ENCODE data around the gene ATP1A1.

ATP1A1 gene

GRCh38 chr1:116372191-116372590, 853 bp upstream of the ATP1A1 start:
- DNase-seq (ENCODE audit: low read depth) = no peak

- peak; percentile 58 for DNase-seq (ENCODE audit: low read depth)
These were observed 648 bp downstream of the ATP1A1 start for GRCh38 chr1:116373431-116374352.

GRCh38 chr1:116374353-116375147, 1.5 kb downstream of the ATP1A1 start:
- DNase-seq (ENCODE audit: low read depth) = no peak

GRCh38 chr1:116375148-116375886, 2.3 kb downstream of the ATP1A1 start:
- peak; percentile 31 for DNase-seq (ENCODE audit: low read depth)

- peak; percentile 84 for DNase-seq (ENCODE audit: low read depth)
These were observed 3.1 kb downstream of the ATP1A1 start for GRCh38 chr1:116375887-116376728.

GRCh38 chr1:116376729-116377086, 3.7 kb downstream of the ATP1A1 start:
- DNase-seq (ENCODE audit: low read depth) = peak; percentile 49

- peak; percentile 94 for DNase-seq (ENCODE audit: low read depth)
These were observed 4.8 kb downstream of the ATP1A1 start for GRCh38 chr1:116377541-116378529.

GRCh38 chr1:116379057-116379630, 6.1 kb downstream of the ATP1A1 start:
- DNase-seq (ENCODE audit: low read depth) = peak; percentile 62

GRCh38 chr1:116379674-116380498, 6.8 kb downstream of the ATP1A1 start:
- DNase-seq (ENCODE audit: low read depth) = no peak

GRCh38 chr1:116380499-116381242, 7.6 kb downstream of the ATP1A1 start:
- DNase-seq (ENCODE audit: low read depth) = no peak

GRCh38 chr1:116382321-116382720, 9.3 kb downstream of the ATP1A1 start:
- DNase-seq (ENCODE audit: low read depth) = peak; percentile 46

GRCh38 chr1:116382857-116383483, 9.9 kb downstream of the ATP1A1 start:
- no peak for DNase-seq (ENCODE audit: low read depth)

GRCh38 chr1:116386042-116386441, 13.0 kb downstream of the ATP1A1 start:
- DNase-seq (ENCODE audit: low read depth) = no peak

- DNase-seq (ENCODE audit: low read depth) = no peak
These were observed 14.5 kb downstream of the ATP1A1 start for GRCh38 chr1:116387551-116387950.

GRCh38 chr1:116388122-116388521, 15.1 kb downstream of the ATP1A1 start:
- no peak for DNase-seq (ENCODE audit: low read depth)

GRCh38 chr1:116389013-116389412, 16.0 kb downstream of the ATP1A1 start:
- no peak for DNase-seq (ENCODE audit: low read depth)

- no peak for DNase-seq (ENCODE audit: low read depth)
These were observed 16.6 kb downstream of the ATP1A1 start for GRCh38 chr1:116389686-116390085.

GRCh38 chr1:116390195-116390594, 17.2 kb downstream of the ATP1A1 start:
- no peak for DNase-seq (ENCODE audit: low read depth)
